CD4-positive, alpha-beta T cell treated with Interleukin-17A for 4 hours (primary cell): ENCODE measurements around the gene IGFL2.
"Not testable (repeated sequence)": the region's sequence is repeated elsewhere in the genome, so short reads cannot be mapped to it uniquely, and the experiment has no call there.

Source experiments
- DNase-seq: peaks from one replicate; pipeline ENCODE4 v3.0.0-alpha.2; 2020; ENCODE audit warnings: mixed read lengths

IGFL2 gene

GRCh38 chr19:46144756-46145155, 3.3 kb upstream of the IGFL2 start:
- no peak for DNase-seq

GRCh38 chr19:46147166-46147740, 785 bp upstream of the IGFL2 start:
- no peak for DNase-seq

GRCh38 chr19:46150606-46151005, 2.6 kb downstream of the IGFL2 start:
- DNase-seq: no peak

- DNase-seq: no peak
Observed at GRCh38 chr19:46155237-46155636, 7.2 kb downstream of the IGFL2 start.

- no peak for DNase-seq
Observed at GRCh38 chr19:46159418-46160232, 11.6 kb downstream of the IGFL2 start.

- no peak for DNase-seq
Observed at GRCh38 chr19:46160233-46160775, 12.3 kb downstream of the IGFL2 start.

GRCh38 chr19:46161642-46162257, 13.7 kb downstream of the IGFL2 start:
- DNase-seq: not testable (repeated sequence)

- DNase-seq: no peak
Observed at GRCh38 chr19:46162731-46163130, 14.7 kb downstream of the IGFL2 start.

GRCh38 chr19:46173886-46174480, 25.9 kb downstream of the IGFL2 start:
- DNase-seq: no peak

- DNase-seq: no peak
Observed at GRCh38 chr19:46176116-46176860, 28.2 kb downstream of the IGFL2 start.

GRCh38 chr19:46179076-46179759, 31.2 kb downstream of the IGFL2 start:
- DNase-seq: no peak

- DNase-seq: no peak
Observed at GRCh38 chr19:46180701-46181387, 32.8 kb downstream of the IGFL2 start.

GRCh38 chr19:46181388-46181779, 33.3 kb downstream of the IGFL2 start:
- DNase-seq: no peak

GRCh38 chr19:46182476-46182875, 34.4 kb downstream of the IGFL2 start:
- DNase-seq: no peak

GRCh38 chr19:46184775-46185710, 37.0 kb downstream of the IGFL2 start:
- not testable (repeated sequence) for DNase-seq

- DNase-seq: no peak
Observed at GRCh38 chr19:46186101-46186716, 38.2 kb downstream of the IGFL2 start.

- DNase-seq: no peak
Observed at GRCh38 chr19:46186717-46187101, 38.7 kb downstream of the IGFL2 start.

GRCh38 chr19:46189971-46190888, 42.2 kb downstream of the IGFL2 start:
- DNase-seq: no peak

- DNase-seq: no peak
Observed at GRCh38 chr19:46191356-46191755, 43.3 kb downstream of the IGFL2 start.
